ENCODE data around the gene TGM1.

TGM1 gene

DNA sequence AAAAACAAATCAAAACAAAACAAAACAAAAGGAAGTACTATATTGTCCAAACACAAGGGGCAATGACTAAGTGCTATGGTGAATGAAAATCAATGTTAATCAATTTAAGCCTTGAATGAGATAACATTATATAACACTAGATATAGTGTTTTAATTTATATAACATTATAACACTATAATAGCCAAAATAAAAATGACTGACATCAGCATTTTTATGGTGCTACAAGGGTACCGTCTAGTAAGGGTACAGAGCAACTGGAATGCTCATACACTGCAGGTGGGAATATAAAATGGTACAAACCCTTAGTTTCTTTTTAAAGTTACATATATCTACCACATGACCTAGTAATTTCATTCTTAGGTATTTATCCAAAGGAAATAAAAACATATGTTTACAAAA lies 36.5 kb downstream of the TGM1 start:
- POLR2A ChIA-PET = no interaction called here
- Histone ChIP-seq H3K4me3 (ENCODE audit: low read depth, low read length) (no peak overlapping the region), H3K27ac (ENCODE audit: extremely low read depth, low read depth, low read length) (no peak overlapping the region), H3K36me3 (ENCODE audit: control insufficient read depth in 2 of 2, insufficient read depth in 1 of 2, low read length in 2 of 2) (peaks cover 23 to 31% of the 10 kb centered on the region in 2 experiments), H3K9me3 (ENCODE audit: control insufficient read depth, insufficient read depth, low read depth, low read length) (no peaks in the 10 kb centered on the region), H3K4me1 (ENCODE audit: control insufficient read depth, insufficient read depth, low read length) (no peaks in the 10 kb centered on the region)
- TF ChIP-seq MYNN (tag by site-specific recombination; IDR thresholded peaks at IDR 0.05; ENCODE audit: borderline replicate concordance) = no peak
- TF ChIP-seq ZNF146 (tag by site-specific recombination; IDR thresholded peaks at IDR 0.05) = no peak
- no peak for TF ChIP-seq ZFP37 (tag by site-specific recombination; IDR thresholded peaks at IDR 0.05)
- no peak for TF ChIP-seq ZNF600 (tag by site-specific recombination; IDR thresholded peaks at IDR 0.05)
- TF ChIP-seq ZNF610 (tag by site-specific recombination; IDR thresholded peaks at IDR 0.05; ENCODE audit: borderline replicate concordance) = no peak
- TF ChIP-seq, protein P1, sequence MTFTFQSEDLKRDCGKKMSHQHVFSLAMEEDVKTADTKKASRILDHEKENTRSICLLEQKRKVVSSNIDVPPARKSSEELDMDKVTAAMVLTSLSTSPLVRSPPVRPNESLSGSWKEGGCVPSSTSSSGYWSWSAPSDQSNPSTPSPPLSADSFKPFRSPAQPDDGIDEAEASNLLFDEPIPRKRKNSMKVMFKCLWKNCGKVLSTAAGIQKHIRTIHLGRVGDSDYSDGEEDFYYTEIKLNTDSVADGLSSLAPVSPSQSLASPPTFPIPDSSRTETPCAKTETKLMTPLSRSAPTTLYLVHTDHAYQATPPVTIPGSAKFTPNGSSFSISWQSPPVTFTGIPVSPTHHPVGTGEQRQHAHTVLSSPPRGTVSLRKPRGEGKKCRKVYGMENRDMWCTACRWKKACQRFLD (tag by site-specific recombination; IDR thresholded peaks at IDR 0.05) = no peak
- TF ChIP-seq, protein P2, sequence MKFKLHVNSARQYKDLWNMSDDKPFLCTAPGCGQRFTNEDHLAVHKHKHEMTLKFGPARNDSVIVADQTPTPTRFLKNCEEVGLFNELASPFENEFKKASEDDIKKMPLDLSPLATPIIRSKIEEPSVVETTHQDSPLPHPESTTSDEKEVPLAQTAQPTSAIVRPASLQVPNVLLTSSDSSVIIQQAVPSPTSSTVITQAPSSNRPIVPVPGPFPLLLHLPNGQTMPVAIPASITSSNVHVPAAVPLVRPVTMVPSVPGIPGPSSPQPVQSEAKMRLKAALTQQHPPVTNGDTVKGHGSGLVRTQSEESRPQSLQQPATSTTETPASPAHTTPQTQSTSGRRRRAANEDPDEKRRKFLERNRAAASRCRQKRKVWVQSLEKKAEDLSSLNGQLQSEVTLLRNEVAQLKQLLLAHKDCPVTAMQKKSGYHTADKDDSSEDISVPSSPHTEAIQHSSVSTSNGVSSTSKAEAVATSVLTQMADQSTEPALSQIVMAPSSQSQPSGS (tag by site-specific recombination; IDR thresholded peaks at IDR 0.05; ENCODE audit: low read depth) = no peak
- no peak for TF ChIP-seq ZSCAN23 (tag by site-specific recombination; IDR thresholded peaks at IDR 0.05)
- TF ChIP-seq KLF7 (tag by site-specific recombination; IDR thresholded peaks at IDR 0.05; ENCODE audit: borderline replicate concordance) = no peak
- no peak for TF ChIP-seq ZNF184 (tag by site-specific recombination; IDR thresholded peaks at IDR 0.05)
- TF ChIP-seq ZNF214 (tag by site-specific recombination; IDR thresholded peaks at IDR 0.05; ENCODE audit: borderline replicate concordance) = no peak
- no peak for TF ChIP-seq ZNF561 (tag by site-specific recombination; IDR thresholded peaks at IDR 0.05; ENCODE audit: borderline replicate concordance)
- TF ChIP-seq, protein P3, sequence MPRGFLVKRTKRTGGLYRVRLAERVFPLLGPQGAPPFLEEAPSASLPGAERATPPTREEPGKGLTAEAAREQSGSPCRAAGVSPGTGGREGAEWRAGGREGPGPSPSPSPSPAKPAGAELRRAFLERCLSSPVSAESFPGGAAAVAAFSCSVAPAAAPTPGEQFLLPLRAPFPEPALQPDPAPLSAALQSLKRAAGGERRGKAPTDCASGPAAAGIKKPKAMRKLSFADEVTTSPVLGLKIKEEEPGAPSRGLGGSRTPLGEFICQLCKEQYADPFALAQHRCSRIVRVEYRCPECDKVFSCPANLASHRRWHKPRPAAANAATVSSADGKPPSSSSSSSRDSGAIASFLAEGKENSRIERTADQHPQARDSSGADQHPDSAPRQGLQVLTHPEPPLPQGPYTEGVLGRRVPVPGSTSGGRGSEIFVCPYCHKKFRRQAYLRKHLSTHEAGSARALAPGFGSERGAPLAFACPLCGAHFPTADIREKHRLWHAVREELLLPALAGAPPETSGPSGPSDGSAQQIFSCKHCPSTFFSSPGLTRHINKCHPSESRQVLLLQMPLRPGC (tag by site-specific recombination; IDR thresholded peaks at IDR 0.05) = no peak
- no peak for TF ChIP-seq ZNF837 (tag by site-specific recombination; IDR thresholded peaks at IDR 0.05)
- TF ChIP-seq ZNF623 (tag by site-specific recombination; IDR thresholded peaks at IDR 0.05) = no peak
- TF ChIP-seq ZNF529 (tag by site-specific recombination; IDR thresholded peaks at IDR 0.05; ENCODE audit: insufficient replicate concordance) = no peak
- CTCF ChIA-PET = interaction anchor here (1.8 kb wide), 1 partner anchor 10 kb away, joined by 7 read pairs; the partner anchor contains the start of gene MDP1

DNA sequence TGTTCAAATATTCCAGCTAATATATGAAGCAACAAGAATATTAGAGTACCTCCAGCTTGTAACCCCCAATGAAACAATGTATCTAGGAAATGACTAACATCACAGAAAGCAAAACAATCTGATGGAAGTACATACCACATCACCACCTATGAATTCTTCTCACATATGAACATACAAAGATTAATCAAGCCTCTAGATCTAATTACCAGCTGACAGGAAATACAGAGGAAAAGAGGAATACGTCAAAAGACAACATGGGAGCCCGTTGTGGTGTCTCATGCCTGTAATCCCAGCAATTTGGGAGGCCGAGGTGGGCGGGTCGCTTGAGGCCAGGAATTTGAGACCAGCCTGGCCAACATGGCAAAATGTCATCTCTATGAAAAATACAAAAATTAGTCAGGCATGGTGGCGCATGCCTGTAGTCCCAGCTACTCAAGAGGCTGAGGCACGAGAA lies 38.3 kb downstream of the TGM1 start:
- Histone ChIP-seq H3K27ac (ENCODE audit: extremely low read depth, low read depth, low read length) (no peak overlapping the region), H3K9me3 (ENCODE audit: control insufficient read depth, insufficient read depth, low read depth, low read length) (no peaks in the 10 kb centered on the region), H3K4me1 (ENCODE audit: control insufficient read depth, insufficient read depth, low read length) (no peaks in the 10 kb centered on the region), H3K36me3 (ENCODE audit: control insufficient read depth in 2 of 2, insufficient read depth in 1 of 2, low read length in 2 of 2) (peaks cover 22 to 30% of the 10 kb centered on the region in 2 experiments), H3K4me3 (ENCODE audit: low read depth, low read length) (no peak overlapping the region)
- ChIA-PET CTCF (interaction anchor here (0.6 to 1.8 kb wide), 3 partner anchors 9 to 207 kb away, joined by 3 to 7 read pairs (median 4); partner anchors contain the start of genes MDP1 and TINF2), POLR2A (interaction anchor here (0.5 to 2.1 kb wide), 3 partner anchors 11 to 82 kb away, joined by 3 to 4 read pairs (median 3); partner anchors contain the start of genes CHMP4A and TINF2)
- TF ChIP-seq, protein P4, sequence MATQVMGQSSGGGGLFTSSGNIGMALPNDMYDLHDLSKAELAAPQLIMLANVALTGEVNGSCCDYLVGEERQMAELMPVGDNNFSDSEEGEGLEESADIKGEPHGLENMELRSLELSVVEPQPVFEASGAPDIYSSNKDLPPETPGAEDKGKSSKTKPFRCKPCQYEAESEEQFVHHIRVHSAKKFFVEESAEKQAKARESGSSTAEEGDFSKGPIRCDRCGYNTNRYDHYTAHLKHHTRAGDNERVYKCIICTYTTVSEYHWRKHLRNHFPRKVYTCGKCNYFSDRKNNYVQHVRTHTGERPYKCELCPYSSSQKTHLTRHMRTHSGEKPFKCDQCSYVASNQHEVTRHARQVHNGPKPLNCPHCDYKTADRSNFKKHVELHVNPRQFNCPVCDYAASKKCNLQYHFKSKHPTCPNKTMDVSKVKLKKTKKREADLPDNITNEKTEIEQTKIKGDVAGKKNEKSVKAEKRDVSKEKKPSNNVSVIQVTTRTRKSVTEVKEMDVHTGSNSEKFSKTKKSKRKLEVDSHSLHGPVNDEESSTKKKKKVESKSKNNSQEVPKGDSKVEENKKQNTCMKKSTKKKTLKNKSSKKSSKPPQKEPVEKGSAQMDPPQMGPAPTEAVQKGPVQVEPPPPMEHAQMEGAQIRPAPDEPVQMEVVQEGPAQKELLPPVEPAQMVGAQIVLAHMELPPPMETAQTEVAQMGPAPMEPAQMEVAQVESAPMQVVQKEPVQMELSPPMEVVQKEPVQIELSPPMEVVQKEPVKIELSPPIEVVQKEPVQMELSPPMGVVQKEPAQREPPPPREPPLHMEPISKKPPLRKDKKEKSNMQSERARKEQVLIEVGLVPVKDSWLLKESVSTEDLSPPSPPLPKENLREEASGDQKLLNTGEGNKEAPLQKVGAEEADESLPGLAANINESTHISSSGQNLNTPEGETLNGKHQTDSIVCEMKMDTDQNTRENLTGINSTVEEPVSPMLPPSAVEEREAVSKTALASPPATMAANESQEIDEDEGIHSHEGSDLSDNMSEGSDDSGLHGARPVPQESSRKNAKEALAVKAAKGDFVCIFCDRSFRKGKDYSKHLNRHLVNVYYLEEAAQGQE (tag by site-specific recombination; IDR thresholded peaks at IDR 0.05) = no peak
- TF ChIP-seq ZNF76 (tag by site-specific recombination; IDR thresholded peaks at IDR 0.05; ENCODE audit: borderline replicate concordance, low read depth) (no peak), ZNF548 (tag by site-specific recombination; IDR thresholded peaks at IDR 0.05) (no peak), ZNF530 (tag by site-specific recombination; IDR thresholded peaks at IDR 0.05; ENCODE audit: low read depth) (no peak), YY2 (tag by site-specific recombination; IDR thresholded peaks at IDR 0.05) (no peak), ZNF2 (tag by site-specific recombination; IDR thresholded peaks at IDR 0.05) (no peak), OVOL3 (tag by site-specific recombination; IDR thresholded peaks at IDR 0.05) (no peak), ZNF350 (tag by site-specific recombination; IDR thresholded peaks at IDR 0.05) (no peak), MYNN (tag by site-specific recombination; IDR thresholded peaks at IDR 0.05; ENCODE audit: borderline replicate concordance) (no peak)
- TF ChIP-seq, protein P5, sequence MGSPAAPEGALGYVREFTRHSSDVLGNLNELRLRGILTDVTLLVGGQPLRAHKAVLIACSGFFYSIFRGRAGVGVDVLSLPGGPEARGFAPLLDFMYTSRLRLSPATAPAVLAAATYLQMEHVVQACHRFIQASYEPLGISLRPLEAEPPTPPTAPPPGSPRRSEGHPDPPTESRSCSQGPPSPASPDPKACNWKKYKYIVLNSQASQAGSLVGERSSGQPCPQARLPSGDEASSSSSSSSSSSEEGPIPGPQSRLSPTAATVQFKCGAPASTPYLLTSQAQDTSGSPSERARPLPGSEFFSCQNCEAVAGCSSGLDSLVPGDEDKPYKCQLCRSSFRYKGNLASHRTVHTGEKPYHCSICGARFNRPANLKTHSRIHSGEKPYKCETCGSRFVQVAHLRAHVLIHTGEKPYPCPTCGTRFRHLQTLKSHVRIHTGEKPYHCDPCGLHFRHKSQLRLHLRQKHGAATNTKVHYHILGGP (tag by site-specific recombination; IDR thresholded peaks at IDR 0.05) = no peak
- TF ChIP-seq, protein P6, sequence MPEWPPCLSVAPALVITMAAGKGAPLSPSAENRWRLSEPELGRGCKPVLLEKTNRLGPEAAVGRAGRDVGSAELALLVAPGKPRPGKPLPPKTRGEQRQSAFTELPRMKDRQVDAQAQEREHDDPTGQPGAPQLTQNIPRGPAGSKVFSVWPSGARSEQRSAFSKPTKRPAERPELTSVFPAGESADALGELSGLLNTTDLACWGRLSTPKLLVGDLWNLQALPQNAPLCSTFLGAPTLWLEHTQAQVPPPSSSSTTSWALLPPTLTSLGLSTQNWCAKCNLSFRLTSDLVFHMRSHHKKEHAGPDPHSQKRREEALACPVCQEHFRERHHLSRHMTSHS (tag by site-specific recombination; IDR thresholded peaks at IDR 0.05) = no peak

All from HEK293 (cell line).